K562 (cell line): Measurements from ENCODE around the gene SHLD2. TPM values are rescaled to one million over a fixed set of nuclear protein-coding genes. Genes with fewer than 3 reads are reported as not detected.

Source experiments
- ATAC-seq: fragments of 200-7000 bp; cut with Tn5 transposase; 3 replicates; pipeline ENCODE4 v1.9.1; 2020; ENCODE audit warnings: moderate library complexity
- Bru-seq: library from RNA; stranded (reverse); fragments of 400-500 nt; gene quantifications from one replicate; lab custom pipeline; 2021; lab: Mats Ljungman, UMichigan
- BruChase-seq, 2 experiments: library from RNA; stranded (reverse); fragments of 400-500 nt; gene quantifications; one replicate each; lab custom pipeline; 2021; lab: Mats Ljungman, UMichigan
- BruUV-seq: library from RNA; stranded (reverse); fragments of 400-500 nt; replicated peaks from 2 replicates; lab custom pipeline; 2021; lab: Mats Ljungman, UMichigan
- CTCF ChIA-PET: fragments of 300-600 bp; formaldehyde crosslinking; extraction: SDS; loops from one replicate; lab custom pipeline; 2021; ENCODE audit warnings: low intra/inter-chr PET ratio; lab: Yijun Ruan, JAX
- POLR2A ChIA-PET: fragments of 300-600, 350-650 bp; sonication (Branson Sonifier 250); formaldehyde crosslinking; extraction: SDS; loops from one replicate; lab custom pipeline; 2021; ENCODE audit warnings: antibody characterized with exemption, inconsistent platforms; lab: Yijun Ruan, JAX
- DNase-seq, 4 experiments: peaks; one replicate each; pipeline versions ENCODE4 v3.0.0 to v3.0.0-alpha.2; 2011 to 2018; ENCODE audit warnings: low spot score in 3 of 4, mixed read lengths in 3 of 4; ENCODE audit errors: extremely low read depth in 1 of 4
- FAIRE-seq: peaks from 2 replicates; lab custom pipeline; 2011; peaks lifted over from hg19 to GRCh38; lab: Jason Lieb, UNC
- H2AFZ ChIP-seq: 2 replicates; pipeline ENCODE4 v1.6.0; 2011; ENCODE audit warnings: low read depth, low read length, control low read depth, inconsistent platforms
- H3K27ac ChIP-seq: fragments of 200-600 bp; 3 replicates; pipeline ENCODE4 v1.8.0; 2011; ENCODE audit warnings: low read depth, mild to moderate bottlenecking, control low read depth, inconsistent platforms, low read length, moderate library complexity, mixed read lengths; ENCODE audit errors: extremely low read depth
- H3K27me3 ChIP-seq, 2 experiments: fragments of 300-600 bp in 1 of 2; 2 replicates in 1 of 2; 3 replicates in 1 of 2; pipeline versions ENCODE4 v1.6.0 to v1.8.0; 2011; ENCODE audit warnings: inconsistent platforms in 2 of 2, low read length in 2 of 2, mild to moderate bottlenecking in 1 of 2, mixed read lengths in 1 of 2, moderate library complexity in 1 of 2; ENCODE audit not compliant: control insufficient read depth in 2 of 2, insufficient read depth in 2 of 2
- H3K36me3 ChIP-seq: fragments of 300-600 bp; 3 replicates; pipeline ENCODE4 v1.8.0; 2011; ENCODE audit warnings: mild to moderate bottlenecking, low read length, inconsistent platforms; ENCODE audit not compliant: control insufficient read depth, insufficient read depth
- H3K4me1 ChIP-seq, 2 experiments: fragments of 200-600 bp in 1 of 2; replicated peaks in 1 of 2; 2 replicates in 1 of 2; 3 replicates in 1 of 2; pipeline versions ENCODE4 v1.5.1 to v1.8.0; 2011; ENCODE audit warnings: inconsistent platforms in 2 of 2, low read length in 2 of 2, mild to moderate bottlenecking in 1 of 2, mixed read lengths in 1 of 2, moderate library complexity in 1 of 2; ENCODE audit not compliant: control insufficient read depth in 2 of 2, insufficient read depth in 2 of 2
- H3K4me2 ChIP-seq: 2 replicates; pipeline ENCODE4 v1.6.1; 2011; ENCODE audit warnings: low read length, control low read depth, inconsistent platforms, mixed read lengths; ENCODE audit not compliant: insufficient read depth
- H3K4me3 ChIP-seq: fragments of 200-600 bp; sonication (generic), shearing (Covaris generic); 2 replicates; pipeline ENCODE4 v1.5.1; 2016; ENCODE audit warnings: control low read depth, inconsistent platforms
- H3K79me2 ChIP-seq: fragments of 200-600 bp; 3 replicates; pipeline ENCODE4 v1.8.0; 2011; ENCODE audit warnings: low read length, inconsistent platforms; ENCODE audit not compliant: control insufficient read depth, insufficient read depth
- H3K9ac ChIP-seq, 2 experiments: 2 replicates each; pipeline versions ENCODE4 v1.6.0 to v1.6.1; 2011; ENCODE audit warnings: low read depth in 2 of 2, low read length in 2 of 2, control low read depth in 1 of 2, inconsistent platforms in 1 of 2, mild to moderate bottlenecking in 1 of 2, mixed read lengths in 1 of 2; ENCODE audit not compliant: insufficient read depth in 1 of 2
- H3K9me1 ChIP-seq: one replicate; pipeline ENCODE4 v1.6.0; 2011; ENCODE audit warnings: inconsistent platforms, mild to moderate bottlenecking, low read length, moderate library complexity; ENCODE audit not compliant: control insufficient read depth, insufficient read depth
- H3K9me3 ChIP-seq: replicated peaks from 2 replicates; pipeline ENCODE4 v1.5.1; 2011; ENCODE audit warnings: low read depth, low read length, inconsistent platforms; ENCODE audit not compliant: control insufficient read depth, insufficient read depth
- H4K20me1 ChIP-seq: replicated peaks from 2 replicates; pipeline ENCODE4 v1.6.1; 2011; ENCODE audit warnings: low read length, inconsistent platforms, mixed read lengths; ENCODE audit not compliant: control insufficient read depth, insufficient read depth
- KDM5B ChIP-seq: fragments of 200-600 bp; sonication (generic); IDR thresholded peaks from 2 replicates; pipeline ENCODE4 v1.6.1; 2012; ENCODE audit warnings: low read depth, mild to moderate bottlenecking, moderate library complexity, low read length, control low read depth, inconsistent platforms; ENCODE audit not compliant: insufficient replicate concordance
- MEF2D ChIP-seq: conservative IDR thresholded peaks from 2 replicates; pipeline ENCODE4 v1.6.1; 2016; ENCODE audit warnings: low read depth, missing genetic modification characterization, missing compliant biosample characterization
- MYBL2 ChIP-seq, 2 experiments: fragments of 450-650 bp in 1 of 2; sonication (generic) in 1 of 2; formaldehyde crosslinking in 1 of 2; IDR thresholded peaks; 2 replicates each; pipeline versions ENCODE4 v1.6.1 to v1.8.1; 2017 to 2022; ENCODE audit warnings: borderline replicate concordance in 1 of 2, inconsistent platforms in 1 of 2, low read depth in 1 of 2, mild to moderate bottlenecking in 1 of 2, missing genetic modification reagents in 1 of 2, moderate library complexity in 1 of 2
- PHF21A ChIP-seq: fragments of 450-650 bp; IDR thresholded peaks from 2 replicates; pipeline ENCODE4 v1.6.1; 2017; ENCODE audit warnings: low read depth, borderline replicate concordance
- ZNF79 ChIP-seq: fragments of 250-450 bp; sonication (Bioruptor Pico); IDR thresholded peaks from 2 replicates; pipeline ENCODE4 v1.4.0; 2020; ENCODE audit warnings: low read depth, mild to moderate bottlenecking, moderate library complexity
- WGBS: fragments of 100-300 bp; shearing (Covaris generic); methylation state at CpG from one replicate; pipeline ENCODE4 v1.1.6; 2016; ENCODE audit warnings: low coverage, mixed read lengths; ENCODE audit not compliant: insufficient coverage; ENCODE audit errors: missing lambda C conversion rate; 5-methylcytosine and 5-hydroxymethylcytosine counted together
- in situ Hi-C: fragments of 300-500 bp; cut with MboI; formaldehyde crosslinking; loops from 4 replicates; pipeline ENCODE4 v1.15.0; 2018; ENCODE audit warnings: inconsistent platforms, mixed read lengths
- intact Hi-C: fragments of 100-400 bp; cut with micrococcal nuclease; formaldehyde crosslinking; loops from 2 replicates; pipeline ENCODE4 v1.14.2; 2022
- long read RNA-seq, 3 experiments: library from polyadenylated mRNA in 2 of 3; library from RNA in 1 of 3; unstranded in 2 of 3; stranded (forward) in 1 of 3; transcript quantifications; one replicate each; pipeline ENCODE4 v2.0.0, GENCODE V29; 2019 to 2022
- polyA minus RNA-seq, 3 experiments: library from RNA; depleted of rRNA, polyadenylated mRNA; stranded (reverse); fragments of >200 nt; gene quantifications; 2 replicates each; pipeline ENCODE4 v1.2.3, GENCODE V29; 2011
- polyA plus RNA-seq, 8 experiments: library from polyadenylated mRNA; depleted of rRNA in 4 of 8; stranded (reverse) in 5 of 8; unstranded in 3 of 8; fragments of >200 nt; fragmentation: Nextera tagmentation in 2 of 8; fragmentation: Illumina TruSeq in 1 of 8; extraction: Ambion mirVana in 2 of 8; extraction: Trizol in 1 of 8; gene quantifications; 2 replicates each; pipeline versions ENCODE4 v1.2.1 to v1.2.3, GENCODE V29; 2011 to 2014; ENCODE audit warnings: inconsistent platforms in 1 of 8, missing spikeins in 1 of 8
- total RNA-seq, 7 experiments: library from RNA; depleted of rRNA in 6 of 7; stranded (reverse); fragments of >200 nt in 6 of 7; fragmentation: Illumina TruSeq in 2 of 7; extraction: Trizol in 2 of 7; gene quantifications; 2 replicates each; pipeline versions ENCODE4 v1.2.1 to v1.2.3, GENCODE V29; 2011 to 2021; ENCODE audit warnings: low replicate concordance in 1 of 7
- TF ChIP-seq, protein P1 (sequence below): fragments of 450-650 bp; formaldehyde crosslinking; IDR thresholded peaks from 2 replicates; pipeline ENCODE4 v1.4.0; 2020; ENCODE audit warnings: mild to moderate bottlenecking, moderate library complexity
- TF ChIP-seq, protein P2 (sequence below): fragments of 150-350 bp; conservative IDR thresholded peaks from 2 replicates; pipeline ENCODE4 v1.6.1; 2014; ENCODE audit warnings: low read length
- TF ChIP-seq, protein P3 (sequence below): fragments of 250-450 bp; sonication (Bioruptor Pico); IDR thresholded peaks from 2 replicates; pipeline ENCODE4 v1.6.1; 2021; ENCODE audit warnings: mild to moderate bottlenecking

Gene SHLD2
- total RNA-seq (2011; cell fraction: chromatin; rRNA removed; ENCODE audit: low replicate concordance), result 10.5 and 32.7 TPM in 2 replicates
- 9.2 and 12.9 TPM in 2 replicates for total RNA-seq (2011; cell fraction: nucleolus; rRNA removed)
- total RNA-seq (2011; cell fraction: nucleoplasm; rRNA removed), result 13.1 and 16.8 TPM in 2 replicates
- 31.6 and 32.7 TPM in 2 replicates for total RNA-seq (2014; rRNA removed)
- total RNA-seq (2014; rRNA removed; fragmentation: Illumina TruSeq; extraction: Trizol), result 51.2 and 56.0 TPM in 2 replicates
- total RNA-seq (2015; rRNA removed; fragmentation: Illumina TruSeq; extraction: Trizol), result 46.7 and 50.8 TPM in 2 replicates
- total RNA-seq (2021), result 33.6 and 37.3 TPM in 2 replicates
- 29.1 and 39.4 TPM in 2 replicates for polyA plus RNA-seq (2011; rRNA removed)
- 9.1 and 12.3 TPM in 2 replicates for polyA plus RNA-seq (2011; cell fraction: cytosol; rRNA removed)
- 11.0 and 11.8 TPM in 2 replicates for polyA plus RNA-seq (2011; cell fraction: nucleus; rRNA removed)
- polyA plus RNA-seq (2012), result 17.6 and 25.0 TPM in 2 replicates
- 34.4 and 41.6 TPM in 2 replicates for polyA plus RNA-seq (2014; fragmentation: Illumina TruSeq; extraction: Trizol)
- 10 to 100 TPM; 21.6 to 51.1 TPM for polyA plus RNA-seq (2014; fragmentation: Nextera tagmentation; extraction: Ambion mirVana)
- polyA plus RNA-seq (2014; rRNA removed), result 25.1 and 29.2 TPM in 2 replicates
- 47.9 and 51.8 TPM in 2 replicates for polyA minus RNA-seq (2011; rRNA and poly(A)+ RNA removed)
- 14.8 and 21.9 TPM in 2 replicates for polyA minus RNA-seq (2011; cell fraction: cytosol; rRNA and poly(A)+ RNA removed)
- polyA minus RNA-seq (2011; cell fraction: nucleus; rRNA and poly(A)+ RNA removed), result 8.9 and 17.0 TPM in 2 replicates
- percentile 73 among the genes with signal in this experiment for Bru-seq, nascent RNA
- percentile 77 among the genes with signal in this experiment for BruChase-seq, experiment 1, labeled RNA remaining after a 2-hour chase
- percentile 74 among the genes with signal in this experiment for BruChase-seq, experiment 2, labeled RNA remaining after a 6-hour chase
- long read RNA-seq, experiment 1, transcript SHLD2-202 (10 exons, 3,614 nt), result major isoform, 35 of 137 reads
- long read RNA-seq, experiment 1, transcript SHLD2-201 (9 exons, 3,402 nt), result minor isoform, 24 of 137 reads
- long read RNA-seq, experiment 1, partial matches to known transcripts, result 27 of 137 reads
- long read RNA-seq, experiment 1, other reads (novel, unspliced or antisense), result 51 of 137 reads
- long read RNA-seq, experiment 2, partial matches to known transcripts, result 31 of 38 reads
- long read RNA-seq, experiment 2, other reads (novel, unspliced or antisense), result 4 of 38 reads
- long read RNA-seq, experiment 3, transcript SHLD2-201 (9 exons, 3,402 nt), result major isoform, 7 of 31 reads
- long read RNA-seq, experiment 3, transcript SHLD2-202 (10 exons, 3,614 nt), result minor isoform, 6 of 31 reads
- long read RNA-seq, experiment 3, partial matches to known transcripts, result 11 of 31 reads
- long read RNA-seq, experiment 3, other reads (novel, unspliced or antisense), result 7 of 31 reads

DNA sequence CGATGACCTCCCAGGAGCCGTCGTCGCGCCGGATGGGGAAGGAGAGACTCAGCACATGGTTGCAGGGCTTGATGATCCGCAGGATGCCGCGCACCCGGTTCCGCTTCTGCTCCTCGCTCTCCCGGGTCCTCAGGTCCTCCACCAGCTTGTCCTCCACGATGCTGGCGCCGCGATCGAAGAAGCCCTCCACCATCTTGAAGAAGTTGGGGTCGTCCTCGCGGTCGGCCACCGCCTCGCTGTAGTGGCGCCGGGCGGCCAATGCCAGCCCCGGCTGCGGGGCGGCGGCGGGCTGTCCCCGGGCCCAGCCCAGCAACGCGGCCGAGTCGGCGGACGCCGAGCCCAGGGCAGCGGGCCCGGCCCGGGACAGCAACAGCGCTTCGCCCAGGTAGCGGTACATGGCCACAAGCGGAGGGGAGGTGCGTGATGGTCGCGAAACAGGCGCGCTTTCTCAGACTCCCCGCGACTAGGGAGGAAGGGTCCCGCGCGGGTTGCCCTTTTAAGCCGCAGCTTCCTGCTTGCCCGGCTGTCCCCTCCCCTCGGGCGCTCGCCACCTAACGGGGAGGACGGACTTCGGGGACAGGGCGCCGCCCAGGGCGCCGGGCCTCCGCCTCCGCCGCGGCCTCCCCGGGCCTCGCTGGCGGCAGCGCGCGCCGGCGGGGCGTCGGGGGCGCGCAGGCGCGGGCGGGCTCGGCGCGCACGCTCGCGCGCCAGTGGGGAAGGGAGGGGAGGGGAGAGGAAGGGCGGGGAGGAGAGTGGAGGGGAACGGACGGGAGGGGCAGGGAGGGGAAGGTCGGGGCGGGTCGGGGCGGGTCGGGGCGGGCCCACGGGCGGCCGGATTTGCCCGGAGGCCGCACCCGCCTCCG lies at the start of gene SHLD2, which contains the start of gene GLUD1:
Gene SHLD2, plus strand, starts transcription at position 834 of the 863 bp plus-strand sequence. CDS start 56,149 bp downstream, outside the sequence.
Gene GLUD1, minus strand, starts transcription at position 471 of the 863 bp plus-strand sequence. Its CDS starts 74 bp downstream, at position 397.
- Histone ChIP-seq H3K4me3 (peak within 1 kb of the TSS; percentile 68), H3K9ac (peak within 1 kb of the TSS; percentile 87 to 99), H3K4me1 (peaks cover 6 to 14% of the 10 kb centered on the region in 2 experiments), H4K20me1 (peaks cover 4% of the 10 kb centered on the region; the same call in 1 of the 2 replicates), H3K27me3 (no peaks in the 10 kb centered on the region), H2AFZ (peak within 1 kb of the TSS; percentile 84), H3K36me3 (peaks cover 33% of the 10 kb centered on the region; the same call in 2 of the 3 replicates), H3K79me2 (peaks cover 81% of the 10 kb centered on the region), H3K9me3 (no peaks in the 10 kb centered on the region), H3K9me1 (no peaks in the 10 kb centered on the region), H3K4me2 (peak within 1 kb of the TSS; percentile 93), H3K27ac (peak within 1 kb of the TSS; percentile 95)
- FAIRE-seq, result peak; percentile 67
- ATAC-seq, result peak; percentile 79
- DNase-seq, result peak; percentile 80 to 91 (median 86)
- POLR2A ChIA-PET, result interaction anchor here (0.6 to 2.5 kb wide), 4 partner anchors 10 to 410 kb away, joined by 3 to 13 read pairs (median 3); partner anchors contain the start of gene MINPP1
- CTCF ChIA-PET, result no interaction called here
- WGBS, result 0% methylated on average over 11 of the region's 111 CpGs
- BruUV-seq, result no TSS peak
- in situ Hi-C loops, result no loop called here
- intact Hi-C loops, result no loop called here
- TF ChIP-seq, protein P1, sequence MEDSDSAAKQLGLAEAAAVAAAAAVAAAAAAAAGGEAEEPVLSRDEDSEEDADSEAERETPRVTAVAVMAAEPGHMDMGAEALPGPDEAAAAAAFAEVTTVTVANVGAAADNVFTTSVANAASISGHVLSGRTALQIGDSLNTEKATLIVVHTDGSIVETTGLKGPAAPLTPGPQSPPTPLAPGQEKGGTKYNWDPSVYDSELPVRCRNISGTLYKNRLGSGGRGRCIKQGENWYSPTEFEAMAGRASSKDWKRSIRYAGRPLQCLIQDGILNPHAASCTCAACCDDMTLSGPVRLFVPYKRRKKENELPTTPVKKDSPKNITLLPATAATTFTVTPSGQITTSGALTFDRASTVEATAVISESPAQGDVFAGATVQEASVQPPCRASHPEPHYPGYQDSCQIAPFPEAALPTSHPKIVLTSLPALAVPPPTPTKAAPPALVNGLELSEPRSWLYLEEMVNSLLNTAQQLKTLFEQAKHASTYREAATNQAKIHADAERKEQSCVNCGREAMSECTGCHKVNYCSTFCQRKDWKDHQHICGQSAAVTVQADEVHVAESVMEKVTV, result no peak
- TF ChIP-seq, protein P2, sequence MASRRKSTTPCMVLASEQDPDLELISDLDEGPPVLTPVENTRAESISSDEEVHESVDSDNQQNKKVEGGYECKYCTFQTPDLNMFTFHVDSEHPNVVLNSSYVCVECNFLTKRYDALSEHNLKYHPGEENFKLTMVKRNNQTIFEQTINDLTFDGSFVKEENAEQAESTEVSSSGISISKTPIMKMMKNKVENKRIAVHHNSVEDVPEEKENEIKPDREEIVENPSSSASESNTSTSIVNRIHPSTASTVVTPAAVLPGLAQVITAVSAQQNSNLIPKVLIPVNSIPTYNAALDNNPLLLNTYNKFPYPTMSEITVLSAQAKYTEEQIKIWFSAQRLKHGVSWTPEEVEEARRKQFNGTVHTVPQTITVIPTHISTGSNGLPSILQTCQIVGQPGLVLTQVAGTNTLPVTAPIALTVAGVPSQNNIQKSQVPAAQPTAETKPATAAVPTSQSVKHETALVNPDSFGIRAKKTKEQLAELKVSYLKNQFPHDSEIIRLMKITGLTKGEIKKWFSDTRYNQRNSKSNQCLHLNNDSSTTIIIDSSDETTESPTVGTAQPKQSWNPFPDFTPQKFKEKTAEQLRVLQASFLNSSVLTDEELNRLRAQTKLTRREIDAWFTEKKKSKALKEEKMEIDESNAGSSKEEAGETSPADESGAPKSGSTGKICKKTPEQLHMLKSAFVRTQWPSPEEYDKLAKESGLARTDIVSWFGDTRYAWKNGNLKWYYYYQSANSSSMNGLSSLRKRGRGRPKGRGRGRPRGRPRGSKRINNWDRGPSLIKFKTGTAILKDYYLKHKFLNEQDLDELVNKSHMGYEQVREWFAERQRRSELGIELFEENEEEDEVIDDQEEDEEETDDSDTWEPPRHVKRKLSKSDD, result no peak
- TF ChIP-seq, protein P3, sequence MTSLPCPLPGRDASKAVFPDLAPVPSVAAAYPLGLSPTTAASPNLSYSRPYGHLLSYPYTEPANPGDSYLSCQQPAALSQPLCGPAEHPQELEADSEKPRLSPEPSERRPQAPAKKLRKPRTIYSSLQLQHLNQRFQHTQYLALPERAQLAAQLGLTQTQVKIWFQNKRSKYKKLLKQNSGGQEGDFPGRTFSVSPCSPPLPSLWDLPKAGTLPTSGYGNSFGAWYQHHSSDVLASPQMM (CRISPR knock-in tag), result no peak
- TF ChIP-seq MYBL2 (IDR thresholded peaks at IDR 0.05; ENCODE audit: low read depth) (no peak), MYBL2 (CRISPR knock-in tag; IDR thresholded peaks at IDR 0.05; ENCODE audit: borderline replicate concordance) (no peak), ZNF79 (CRISPR knock-in tag) (no peak), KDM5B (peak; percentile 66), PHF21A (no peak), MEF2D (tag) (no peak)
